Endometrium (tissue), 2 donors: Measurements from ENCODE around the gene PIEZO2.
"Not testable (repeated sequence)": the region's sequence is repeated elsewhere in the genome, so short reads cannot be mapped to it uniquely, and the experiment has no call there.

Experiments
- FAIRE-seq: peaks from 2 replicates; lab custom pipeline; 2012; peaks lifted over from hg19 to GRCh38; lab: Jason Lieb, UNC
- donor health status: control.
- donor health status: control.

The PIEZO2 gene

GRCh38 chr18:11149441-11150270, at the start of gene PIEZO2:
Gene PIEZO2 (minus strand): TSS chr18:11149569. CDS start chr18:11148588, 981 bp downstream.
- FAIRE-seq: no peak

- no peak for FAIRE-seq
These were observed 34.3 kb upstream of the PIEZO2 start for GRCh38 chr18:11183637-11184036.

- FAIRE-seq: not testable (repeated sequence)
These were observed 32.3 kb upstream of the PIEZO2 start for GRCh38 chr18:11181629-11182028.

GRCh38 chr18:11179959-11180519, 30.7 kb upstream of the PIEZO2 start:
- no peak for FAIRE-seq

- no peak for FAIRE-seq
These were observed 29.7 kb upstream of the PIEZO2 start for GRCh38 chr18:11178951-11179549.

- no peak for FAIRE-seq
These were observed 28.0 kb upstream of the PIEZO2 start for GRCh38 chr18:11177382-11177781.

- FAIRE-seq: no peak
These were observed 27.1 kb upstream of the PIEZO2 start for GRCh38 chr18:11176481-11176881.

GRCh38 chr18:11175266-11175979, 26.1 kb upstream of the PIEZO2 start:
- FAIRE-seq: no peak

- FAIRE-seq: not testable (repeated sequence)
These were observed 24.8 kb upstream of the PIEZO2 start for GRCh38 chr18:11174179-11174578.

GRCh38 chr18:11167778-11168177, 18.4 kb upstream of the PIEZO2 start:
- no peak for FAIRE-seq

GRCh38 chr18:11165952-11166351, 16.6 kb upstream of the PIEZO2 start:
- FAIRE-seq: no peak

GRCh38 chr18:11165138-11165537, 15.8 kb upstream of the PIEZO2 start:
- no peak for FAIRE-seq

- FAIRE-seq: no peak
These were observed 14.3 kb upstream of the PIEZO2 start for GRCh38 chr18:11163665-11164064.

GRCh38 chr18:11162889-11163288, 13.5 kb upstream of the PIEZO2 start:
- no peak for FAIRE-seq

- FAIRE-seq: no peak
These were observed 13.1 kb upstream of the PIEZO2 start for GRCh38 chr18:11162462-11162861.

- no peak for FAIRE-seq
These were observed 10.9 kb upstream of the PIEZO2 start for GRCh38 chr18:11160313-11160712.

GRCh38 chr18:11159844-11160243, 10.5 kb upstream of the PIEZO2 start:
- no peak for FAIRE-seq

- FAIRE-seq: no peak
These were observed 7.6 kb upstream of the PIEZO2 start for GRCh38 chr18:11156978-11157377.

GRCh38 chr18:11155034-11155759, 5.8 kb upstream of the PIEZO2 start:
- no peak for FAIRE-seq

- FAIRE-seq: peak; percentile 70
These were observed 5.1 kb upstream of the PIEZO2 start for GRCh38 chr18:11154368-11154989.

GRCh38 chr18:11153097-11153496, 3.7 kb upstream of the PIEZO2 start:
- no peak for FAIRE-seq

- no peak for FAIRE-seq
These were observed 874 bp upstream of the PIEZO2 start for GRCh38 chr18:11150271-11150615.
